Neural cell (in vitro differentiated cells): ENCODE data around the gene PCED1B. TPM values are rescaled to one million over a fixed set of nuclear protein-coding genes. Genes with fewer than 3 reads are reported as not detected.

ENCODE experiments used
- H2AFZ ChIP-seq: fragments of 200-600, 300-800 bp; sonication (generic), shearing (Covaris generic); 2 replicates; pipeline ENCODE4 v1.6.0; 2014; ENCODE audit warnings: low read depth, mild to moderate bottlenecking, antibody characterized with exemption, low read length, moderate library complexity
- H3F3A ChIP-seq: fragments of 200-600 bp; shearing (Covaris generic); 2 replicates; pipeline ENCODE4 v1.6.1; 2016; ENCODE audit warnings: mild to moderate bottlenecking, moderate library complexity, mixed read lengths, antibody characterized with exemption, low read length; ENCODE audit not compliant: insufficient read depth, poor library complexity, severe bottlenecking
- H3K27ac ChIP-seq: fragments of 200-600, 300-800 bp; sonication (generic), shearing (Covaris generic); 2 replicates; pipeline ENCODE4 v1.5.1; 2014; ENCODE audit warnings: mild to moderate bottlenecking, low read length, moderate library complexity
- H3K27me3 ChIP-seq: fragments of 300-800, 200-600 bp; sonication (generic), shearing (Covaris generic); 2 replicates; pipeline ENCODE4 v1.6.0; 2014; ENCODE audit warnings: mild to moderate bottlenecking, low read depth, low read length, moderate library complexity; ENCODE audit not compliant: insufficient read depth
- H3K36me3 ChIP-seq: fragments of 300-800, 200-600 bp; sonication (generic), shearing (Covaris generic); 2 replicates; pipeline ENCODE4 v1.5.1; 2014; ENCODE audit warnings: mild to moderate bottlenecking, antibody characterized with exemption, low read length, moderate library complexity; ENCODE audit not compliant: insufficient read depth
- H3K4me2 ChIP-seq: fragments of 300-800, 200-600 bp; sonication (generic), shearing (Covaris generic); 2 replicates; pipeline ENCODE4 v1.6.0; 2014; ENCODE audit warnings: mild to moderate bottlenecking, low read length
- H3K4me3 ChIP-seq: fragments of 300-800, 200-600 bp; sonication (generic), shearing (Covaris generic); 2 replicates; pipeline ENCODE4 v1.5.1; 2014; ENCODE audit warnings: mild to moderate bottlenecking, low read length, moderate library complexity
- H3K79me2 ChIP-seq: fragments of 200-600 bp; shearing (Covaris generic); replicated peaks from 2 replicates; pipeline ENCODE4 v1.6.0; 2014; ENCODE audit warnings: mild to moderate bottlenecking, low read length, moderate library complexity; ENCODE audit not compliant: insufficient read depth
- H3K9ac ChIP-seq: fragments of 300-800, 200-600 bp; sonication (generic), shearing (Covaris generic); 2 replicates; pipeline ENCODE4 v1.6.1; 2016; ENCODE audit warnings: mild to moderate bottlenecking, low read length, mixed read lengths
- H3K9me2 ChIP-seq: fragments of 200-600 bp; shearing (Covaris generic); 2 replicates; pipeline ENCODE4 v1.6.1; 2016; ENCODE audit warnings: mild to moderate bottlenecking, low read length, mixed read lengths; ENCODE audit not compliant: insufficient read depth
- H3K9me3 ChIP-seq: fragments of 200-600, 300-800 bp; sonication (generic), shearing (Covaris generic); 2 replicates; pipeline ENCODE4 v1.6.1; 2016; ENCODE audit warnings: mild to moderate bottlenecking, mixed run types, low read length, moderate library complexity, mixed read lengths
- H4K20me1 ChIP-seq: fragments of 200-600 bp; shearing (Covaris generic); 2 replicates; pipeline ENCODE4 v1.6.1; 2016; ENCODE audit warnings: mild to moderate bottlenecking, mixed run types; ENCODE audit not compliant: insufficient read depth
- EP300 ChIP-seq: fragments of 450-650 bp; conservative IDR thresholded peaks from 2 replicates; pipeline ENCODE4 v1.6.1; 2014; ENCODE audit warnings: antibody characterized with exemption, mild to moderate bottlenecking, moderate library complexity; ENCODE audit not compliant: poor library complexity, severe bottlenecking
- EZH2 ChIP-seq: fragments of 200-600, 300-800 bp; shearing (Covaris generic), sonication (generic); IDR thresholded peaks from 2 replicates; pipeline ENCODE4 v1.6.1; 2014; ENCODE audit warnings: antibody characterized with exemption, low read length, borderline replicate concordance, mild to moderate bottlenecking; ENCODE audit not compliant: insufficient read depth, poor library complexity, severe bottlenecking
- MXI1 ChIP-seq: fragments of 450-650 bp; conservative IDR thresholded peaks from 2 replicates; pipeline ENCODE4 v1.6.1; 2014; ENCODE audit warnings: antibody characterized with exemption, mild to moderate bottlenecking; ENCODE audit not compliant: poor library complexity, severe bottlenecking
- POLR2AphosphoS5 ChIP-seq: IDR thresholded peaks from 2 replicates; pipeline ENCODE4 v1.6.1; 2012
- RAD21 ChIP-seq: fragments of 450-650 bp; conservative IDR thresholded peaks from 2 replicates; pipeline ENCODE4 v1.6.1; 2014; ENCODE audit warnings: antibody characterized with exemption, mild to moderate bottlenecking, moderate library complexity
- SMC3 ChIP-seq: fragments of 450-650 bp; conservative IDR thresholded peaks from 2 replicates; pipeline ENCODE4 v1.6.1; 2014; ENCODE audit warnings: antibody characterized with exemption, mild to moderate bottlenecking, moderate library complexity; ENCODE audit not compliant: poor library complexity
- TAF1 ChIP-seq: IDR thresholded peaks from 2 replicates; pipeline ENCODE4 v1.6.1; 2012; ENCODE audit warnings: low read depth
- polyA plus RNA-seq: library from polyadenylated mRNA; depleted of rRNA; stranded (reverse); fragments of >200 nt; gene quantifications from 2 replicates; pipeline ENCODE4 v1.2.3, GENCODE V29; 2014
- TF ChIP-seq, protein P1 (sequence below): fragments of 450-650 bp; IDR thresholded peaks from 2 replicates; pipeline ENCODE4 v1.5.1; 2014; ENCODE audit warnings: antibody characterized with exemption, mild to moderate bottlenecking, moderate library complexity; ENCODE audit not compliant: poor library complexity, severe bottlenecking
- TF ChIP-seq, protein P2 (sequence below): IDR thresholded peaks from 2 replicates; pipeline ENCODE4 v1.6.1; 2012; ENCODE audit warnings: borderline replicate concordance

Gene PCED1B
- polyA plus RNA-seq, 1 donor from 2014 or later: not detected

DNA sequence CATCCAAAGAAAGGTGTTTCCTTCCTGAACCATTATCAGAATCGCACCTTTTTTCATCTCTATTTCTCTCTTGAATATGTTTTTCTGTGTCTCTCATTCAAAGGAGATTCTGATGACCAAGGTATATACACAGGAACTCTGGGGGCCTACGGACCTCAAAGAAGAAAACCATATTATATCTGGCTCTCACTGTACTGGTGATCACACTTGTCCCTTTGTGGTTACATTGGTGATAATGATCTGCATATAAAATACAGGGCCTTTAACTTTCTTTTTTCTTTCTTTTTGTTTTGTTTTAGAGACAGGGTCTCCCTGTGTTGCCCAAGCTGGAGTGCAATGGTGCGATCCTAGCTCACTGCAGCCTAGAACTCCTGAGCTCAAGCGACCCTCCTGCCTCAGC is 185.5 kb downstream of the PCED1B start:
- no peaks in the 10 kb centered on the region for H3K27me3 ChIP-seq
- no peak overlapping the region for H3K27ac ChIP-seq
- H3K4me3 ChIP-seq: no peak overlapping the region
- no peaks in the 10 kb centered on the region for H3K36me3 ChIP-seq
- TF ChIP-seq EP300: no peak
- TF ChIP-seq, protein P1, sequence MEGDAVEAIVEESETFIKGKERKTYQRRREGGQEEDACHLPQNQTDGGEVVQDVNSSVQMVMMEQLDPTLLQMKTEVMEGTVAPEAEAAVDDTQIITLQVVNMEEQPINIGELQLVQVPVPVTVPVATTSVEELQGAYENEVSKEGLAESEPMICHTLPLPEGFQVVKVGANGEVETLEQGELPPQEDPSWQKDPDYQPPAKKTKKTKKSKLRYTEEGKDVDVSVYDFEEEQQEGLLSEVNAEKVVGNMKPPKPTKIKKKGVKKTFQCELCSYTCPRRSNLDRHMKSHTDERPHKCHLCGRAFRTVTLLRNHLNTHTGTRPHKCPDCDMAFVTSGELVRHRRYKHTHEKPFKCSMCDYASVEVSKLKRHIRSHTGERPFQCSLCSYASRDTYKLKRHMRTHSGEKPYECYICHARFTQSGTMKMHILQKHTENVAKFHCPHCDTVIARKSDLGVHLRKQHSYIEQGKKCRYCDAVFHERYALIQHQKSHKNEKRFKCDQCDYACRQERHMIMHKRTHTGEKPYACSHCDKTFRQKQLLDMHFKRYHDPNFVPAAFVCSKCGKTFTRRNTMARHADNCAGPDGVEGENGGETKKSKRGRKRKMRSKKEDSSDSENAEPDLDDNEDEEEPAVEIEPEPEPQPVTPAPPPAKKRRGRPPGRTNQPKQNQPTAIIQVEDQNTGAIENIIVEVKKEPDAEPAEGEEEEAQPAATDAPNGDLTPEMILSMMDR: no peak
- no peak for TF ChIP-seq MXI1
- no peak for TF ChIP-seq TAF1
- no peak for TF ChIP-seq RAD21
- no peak for TF ChIP-seq SMC3
- TF ChIP-seq, protein P2, sequence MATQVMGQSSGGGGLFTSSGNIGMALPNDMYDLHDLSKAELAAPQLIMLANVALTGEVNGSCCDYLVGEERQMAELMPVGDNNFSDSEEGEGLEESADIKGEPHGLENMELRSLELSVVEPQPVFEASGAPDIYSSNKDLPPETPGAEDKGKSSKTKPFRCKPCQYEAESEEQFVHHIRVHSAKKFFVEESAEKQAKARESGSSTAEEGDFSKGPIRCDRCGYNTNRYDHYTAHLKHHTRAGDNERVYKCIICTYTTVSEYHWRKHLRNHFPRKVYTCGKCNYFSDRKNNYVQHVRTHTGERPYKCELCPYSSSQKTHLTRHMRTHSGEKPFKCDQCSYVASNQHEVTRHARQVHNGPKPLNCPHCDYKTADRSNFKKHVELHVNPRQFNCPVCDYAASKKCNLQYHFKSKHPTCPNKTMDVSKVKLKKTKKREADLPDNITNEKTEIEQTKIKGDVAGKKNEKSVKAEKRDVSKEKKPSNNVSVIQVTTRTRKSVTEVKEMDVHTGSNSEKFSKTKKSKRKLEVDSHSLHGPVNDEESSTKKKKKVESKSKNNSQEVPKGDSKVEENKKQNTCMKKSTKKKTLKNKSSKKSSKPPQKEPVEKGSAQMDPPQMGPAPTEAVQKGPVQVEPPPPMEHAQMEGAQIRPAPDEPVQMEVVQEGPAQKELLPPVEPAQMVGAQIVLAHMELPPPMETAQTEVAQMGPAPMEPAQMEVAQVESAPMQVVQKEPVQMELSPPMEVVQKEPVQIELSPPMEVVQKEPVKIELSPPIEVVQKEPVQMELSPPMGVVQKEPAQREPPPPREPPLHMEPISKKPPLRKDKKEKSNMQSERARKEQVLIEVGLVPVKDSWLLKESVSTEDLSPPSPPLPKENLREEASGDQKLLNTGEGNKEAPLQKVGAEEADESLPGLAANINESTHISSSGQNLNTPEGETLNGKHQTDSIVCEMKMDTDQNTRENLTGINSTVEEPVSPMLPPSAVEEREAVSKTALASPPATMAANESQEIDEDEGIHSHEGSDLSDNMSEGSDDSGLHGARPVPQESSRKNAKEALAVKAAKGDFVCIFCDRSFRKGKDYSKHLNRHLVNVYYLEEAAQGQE: no peak
- TF ChIP-seq EZH2: no peak
- no peak for TF ChIP-seq POLR2AphosphoS5
- no peaks in the 10 kb centered on the region for H3K9me2 ChIP-seq
- no peak overlapping the region for H3K4me2 ChIP-seq
- no peaks in the 10 kb centered on the region for H4K20me1 ChIP-seq
- H3F3A ChIP-seq: no peaks in the 10 kb centered on the region
- H3K9ac ChIP-seq: no peak overlapping the region
- H2AFZ ChIP-seq: no peak overlapping the region
- H3K9me3 ChIP-seq: no peaks in the 10 kb centered on the region
- H3K79me2 ChIP-seq: no peaks in the 10 kb centered on the region

DNA sequence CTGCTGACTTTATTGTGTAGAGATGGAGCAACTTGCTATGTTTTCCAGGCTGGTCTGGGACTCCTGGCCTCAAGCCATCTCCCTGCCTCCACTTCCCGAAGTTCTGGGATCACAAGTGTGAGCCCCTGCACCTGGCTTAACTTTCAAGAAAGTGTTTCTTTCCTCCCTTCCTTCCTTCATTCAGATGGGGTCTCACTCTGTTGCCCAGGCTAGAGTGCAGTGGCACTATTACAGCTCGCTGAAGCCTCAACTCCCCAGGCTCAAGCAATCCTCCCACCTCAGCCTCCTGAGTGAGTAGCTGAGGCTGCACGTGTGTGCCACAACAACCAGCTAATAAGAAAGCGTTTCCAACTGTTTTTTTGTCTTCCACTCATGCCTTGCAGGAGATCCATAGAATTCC is 186.0 kb downstream of the PCED1B start:
- H3K4me2 ChIP-seq: no peak overlapping the region
- no peaks in the 10 kb centered on the region for H3K27me3 ChIP-seq
- H3K79me2 ChIP-seq: no peaks in the 10 kb centered on the region
- no peak overlapping the region for H3K4me3 ChIP-seq
- no peaks in the 10 kb centered on the region for H3K9me3 ChIP-seq
- no peak overlapping the region for H3K9ac ChIP-seq
- no peak overlapping the region for H3K27ac ChIP-seq
- TF ChIP-seq EZH2 (no peak), MXI1 (no peak)
- TF ChIP-seq, protein P1: no peak
- no peaks in the 10 kb centered on the region for H3F3A ChIP-seq
- no peak overlapping the region for H2AFZ ChIP-seq
- no peaks in the 10 kb centered on the region for H3K36me3 ChIP-seq
- H4K20me1 ChIP-seq: no peaks in the 10 kb centered on the region
- H3K9me2 ChIP-seq: no peaks in the 10 kb centered on the region
